ENCODE data around the gene BYSL. TPM values are rescaled to one million over a fixed set of nuclear protein-coding genes. Genes with fewer than 3 reads are reported as not detected.

BYSL gene
- total and polyA plus RNA-seq, 9 of the 15 experiments (the other 6 are each of a cell fraction or from before 2014, with no cell fraction given), result 22.2 to 92.3 (median 53.4) TPM

GRCh38 chr6:41895300-41896233 lies 25.7 kb upstream of the BYSL start, which contains the start of gene USP49 (continued):
- no peak for TF ChIP-seq NCOA6 (IDR thresholded peaks at IDR 0.05)
- TF ChIP-seq NCOR1 (IDR thresholded peaks at IDR 0.05), result peak; percentile 47; the same call in 1 of the 2 replicates
- TF ChIP-seq LEF1 (IDR thresholded peaks at IDR 0.05), result 0 out of 2 replicates have a peak, but pooled peaks have one; percentile 53
- TF ChIP-seq SP2 (IDR thresholded peaks at IDR 0.05; ENCODE audit: extremely low read depth, low read depth, low read length, poor library complexity, severe bottlenecking), result peak; percentile 19
- peak; percentile 20; the same call in 1 of the 2 replicates for TF ChIP-seq HMBOX1 (IDR thresholded peaks at IDR 0.05)
- TF ChIP-seq ADNP (tag; IDR thresholded peaks at IDR 0.05), result no peak
- TF ChIP-seq BHLHE40 (IDR thresholded peaks at IDR 0.05; ENCODE audit: low read length), result peak; percentile 88
- peak; percentile 86 for TF ChIP-seq MYNN (IDR thresholded peaks at IDR 0.05)
- no peak for TF ChIP-seq MYNN (CRISPR knock-in tag; IDR thresholded peaks at IDR 0.05)
- peak; percentile 87 for TF ChIP-seq SP1 (CRISPR knock-in tag; IDR thresholded peaks at IDR 0.05)
- TF ChIP-seq CREB3 (tag; conservative IDR thresholded peaks at IDR 0.05; ENCODE audit: low read depth), result no peak
- TF ChIP-seq HNRNPH1 (optimal IDR thresholded peaks at IDR 0.05; ENCODE audit: low read depth, low read length), result peak; percentile 53
- TF ChIP-seq STAT6 (CRISPR knock-in tag; IDR thresholded peaks at IDR 0.05), result no peak
- no peak for TF ChIP-seq XRCC5 (IDR thresholded peaks at IDR 0.05; ENCODE audit: low read depth, low read length)
- TF ChIP-seq ZNF184 (CRISPR knock-in tag; IDR thresholded peaks at IDR 0.05), result no peak
- no peak; the same call in 1 of the 2 replicates for TF ChIP-seq ZNF79 (CRISPR knock-in tag; IDR thresholded peaks at IDR 0.05; ENCODE audit: low read depth)
- TF ChIP-seq NR3C1 (CRISPR knock-in tag; IDR thresholded peaks at IDR 0.05), result no peak
- TF ChIP-seq PTTG1 (tag; IDR thresholded peaks at IDR 0.05; ENCODE audit: low read depth), result no peak
- no peak for TF ChIP-seq MLX (CRISPR knock-in tag; conservative IDR thresholded peaks at IDR 0.05)
- TF ChIP-seq TBL1XR1 (IDR thresholded peaks at IDR 0.05; ENCODE audit: low read length in 2 of 2), result no peak; a peak in 1 of 4 replicates
- TF ChIP-seq ZNF408 (CRISPR knock-in tag; IDR thresholded peaks at IDR 0.05; ENCODE audit: low read depth), result no peak
- TF ChIP-seq NFE2L1 (tag; IDR thresholded peaks at IDR 0.05; ENCODE audit: borderline replicate concordance, low read depth), result 0 out of 2 replicates have a peak, but pooled peaks have one; percentile 13
